ENCODE measurements around the gene TBCK.

DNA sequence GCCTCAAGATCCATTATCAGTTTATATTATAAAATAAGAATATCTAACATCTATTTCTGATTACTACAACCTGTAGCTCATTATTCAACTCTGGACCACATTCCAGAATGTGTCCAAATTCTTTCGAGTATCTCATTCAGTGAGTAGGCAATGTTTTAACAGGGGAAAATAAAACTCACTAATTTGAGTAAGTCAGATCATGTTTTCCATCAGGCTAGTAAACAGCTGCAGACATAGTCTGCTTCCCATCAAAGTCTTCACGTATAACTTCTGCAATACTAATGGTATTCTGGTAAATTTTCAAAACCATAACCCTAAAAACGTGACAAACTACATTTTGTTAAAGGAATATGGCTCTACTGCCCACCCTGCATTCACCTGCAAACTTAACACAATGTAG lies 31.8 kb downstream of the TBCK start:
- TF ChIP-seq, protein P1, sequence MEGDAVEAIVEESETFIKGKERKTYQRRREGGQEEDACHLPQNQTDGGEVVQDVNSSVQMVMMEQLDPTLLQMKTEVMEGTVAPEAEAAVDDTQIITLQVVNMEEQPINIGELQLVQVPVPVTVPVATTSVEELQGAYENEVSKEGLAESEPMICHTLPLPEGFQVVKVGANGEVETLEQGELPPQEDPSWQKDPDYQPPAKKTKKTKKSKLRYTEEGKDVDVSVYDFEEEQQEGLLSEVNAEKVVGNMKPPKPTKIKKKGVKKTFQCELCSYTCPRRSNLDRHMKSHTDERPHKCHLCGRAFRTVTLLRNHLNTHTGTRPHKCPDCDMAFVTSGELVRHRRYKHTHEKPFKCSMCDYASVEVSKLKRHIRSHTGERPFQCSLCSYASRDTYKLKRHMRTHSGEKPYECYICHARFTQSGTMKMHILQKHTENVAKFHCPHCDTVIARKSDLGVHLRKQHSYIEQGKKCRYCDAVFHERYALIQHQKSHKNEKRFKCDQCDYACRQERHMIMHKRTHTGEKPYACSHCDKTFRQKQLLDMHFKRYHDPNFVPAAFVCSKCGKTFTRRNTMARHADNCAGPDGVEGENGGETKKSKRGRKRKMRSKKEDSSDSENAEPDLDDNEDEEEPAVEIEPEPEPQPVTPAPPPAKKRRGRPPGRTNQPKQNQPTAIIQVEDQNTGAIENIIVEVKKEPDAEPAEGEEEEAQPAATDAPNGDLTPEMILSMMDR (IDR thresholded peaks at IDR 0.05; ENCODE audit: low read length), result no peak
- no peak for TF ChIP-seq EZH2 (IDR thresholded peaks at IDR 0.05; ENCODE audit: borderline replicate concordance, low read length)
